ENCODE measurements around the gene KCTD6.

Gene KCTD6

DNA sequence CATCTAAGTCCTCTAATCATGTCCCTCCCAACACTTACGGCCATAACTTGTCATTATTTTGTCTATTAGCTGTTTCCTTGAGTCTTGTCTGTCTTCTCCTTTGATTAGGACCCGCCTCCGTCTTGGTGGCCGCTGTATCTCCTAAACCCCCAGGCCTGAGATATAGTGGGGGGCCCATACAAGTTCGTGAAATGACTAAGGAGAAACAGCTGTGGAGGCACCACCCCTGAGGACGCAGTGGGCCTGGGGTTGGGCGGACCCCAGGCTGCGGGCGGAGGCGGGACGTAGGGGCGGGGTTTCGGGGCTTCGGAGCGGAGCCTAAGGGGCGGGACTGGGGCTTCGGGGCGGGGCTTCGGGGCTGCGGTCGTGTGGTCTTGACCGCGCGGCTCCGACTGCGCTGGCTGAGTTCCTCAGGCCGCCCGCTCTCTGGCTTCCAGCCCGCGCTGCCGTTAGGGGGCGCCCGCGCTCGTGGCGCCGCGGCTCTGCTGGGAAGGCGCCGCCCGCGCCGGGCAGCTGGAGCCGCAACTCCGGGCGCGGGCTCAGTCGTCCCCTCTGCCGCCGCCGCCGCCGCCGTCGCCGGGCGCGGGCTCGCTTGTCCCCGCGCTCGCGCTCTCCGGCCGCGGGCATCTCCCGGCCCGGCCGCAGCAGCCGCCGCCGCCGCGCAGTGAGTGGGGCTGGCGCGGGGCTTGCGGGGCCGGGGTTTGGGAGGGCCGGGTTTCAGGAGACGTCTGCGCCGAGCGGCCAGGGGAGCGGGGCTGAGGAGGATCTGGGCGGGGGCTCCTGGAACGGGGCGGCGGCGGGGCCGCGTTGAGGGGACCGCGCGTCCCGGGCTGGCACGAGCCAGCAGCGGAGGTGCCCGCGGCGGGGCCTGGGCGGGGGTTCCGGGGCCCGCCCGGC lies at the start of gene KCTD6:
Gene KCTD6 (plus strand): TSS at position 591 of the 897 bp plus-strand sequence. CDS start 6,660 bp downstream, outside the sequence.
- in situ Hi-C loops (cut with HindIII; ENCODE audit: low sequenced_read_pairs) = no loop called here

GRCh38 chr3:58452176-58452575 lies 39.7 kb upstream of the KCTD6 start:
- in situ Hi-C loops (cut with HindIII; ENCODE audit: low sequenced_read_pairs) = no loop called here

- in situ Hi-C loops (cut with HindIII; ENCODE audit: low sequenced_read_pairs) = no loop called here
Measured at GRCh38 chr3:58459160-58459559, 32.7 kb upstream of the KCTD6 start.

GRCh38 chr3:58462829-58463180 lies 29.1 kb upstream of the KCTD6 start:
- in situ Hi-C loops (cut with HindIII; ENCODE audit: low sequenced_read_pairs) = no loop called here

DNA sequence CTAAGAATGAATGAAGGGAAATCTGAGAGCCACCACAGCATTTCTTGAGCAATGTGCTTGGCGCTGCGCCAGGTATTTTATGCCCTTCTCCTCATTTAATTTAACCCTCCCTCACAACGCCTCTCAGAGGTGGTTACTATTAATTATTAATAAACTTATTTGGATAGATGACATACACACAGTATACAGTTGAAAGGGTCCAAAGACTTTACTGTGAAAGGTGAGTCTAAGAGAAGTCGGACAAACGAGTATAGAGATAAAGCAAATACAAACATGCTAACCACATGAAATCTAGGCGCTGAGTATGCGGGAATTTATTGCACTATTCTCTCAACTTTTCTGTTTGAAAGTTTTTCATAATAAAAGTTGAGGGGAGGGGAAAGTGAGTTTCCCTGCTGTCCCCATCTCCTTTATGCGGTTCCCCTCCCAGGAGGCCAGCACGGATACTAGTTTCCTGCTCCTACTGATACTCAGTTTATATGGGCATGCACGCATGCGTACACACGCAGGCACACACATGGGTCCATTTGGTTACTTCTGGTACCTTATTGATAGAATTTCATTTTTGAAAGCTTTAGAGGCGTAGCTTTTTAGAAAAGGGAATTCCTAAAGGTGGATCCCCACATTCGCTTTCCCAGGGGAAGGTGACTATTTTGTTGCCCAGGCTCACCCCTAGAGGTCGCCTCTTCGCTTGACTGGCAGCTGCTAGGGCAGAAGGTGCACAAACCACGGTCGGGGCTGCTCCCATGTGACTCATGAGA lies 28.5 kb upstream of the KCTD6 start:
- in situ Hi-C loops (cut with HindIII; ENCODE audit: low sequenced_read_pairs) = no loop called here

DNA sequence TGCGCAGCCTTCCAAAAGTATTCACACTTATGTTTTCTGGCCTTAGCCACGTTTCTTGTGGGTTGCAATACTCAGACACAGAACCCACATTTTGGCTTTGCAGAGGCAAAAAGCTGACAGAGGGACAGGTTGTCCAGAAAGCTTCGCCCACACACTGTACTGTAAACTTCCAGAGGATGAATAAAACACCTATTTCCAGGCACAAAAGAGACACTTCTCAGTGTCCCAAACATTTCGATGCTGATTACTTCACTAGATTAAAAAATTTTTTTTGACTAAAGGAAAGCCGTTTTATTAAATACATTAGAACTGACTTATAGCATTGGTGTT lies 28.0 kb upstream of the KCTD6 start:
- in situ Hi-C loops (cut with HindIII; ENCODE audit: low sequenced_read_pairs) = no loop called here

DNA sequence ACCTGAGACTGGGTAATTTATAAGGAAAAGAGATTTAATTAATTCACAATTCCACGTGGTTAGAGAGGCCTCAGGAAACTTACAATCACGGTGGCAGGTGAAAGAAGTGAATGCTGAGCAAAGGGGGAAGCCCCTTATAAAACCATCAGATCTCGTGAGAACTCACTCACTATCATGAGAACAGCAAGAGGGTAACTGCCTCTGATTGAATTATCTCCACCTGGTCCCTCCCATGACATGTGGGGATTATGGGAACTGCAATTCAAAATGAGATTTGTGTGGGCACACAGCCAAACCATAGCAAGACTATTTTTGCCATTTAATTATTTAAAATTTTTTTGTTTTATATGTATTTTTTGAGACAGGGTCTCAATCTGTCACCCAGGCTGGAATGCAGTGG lies 27.0 kb upstream of the KCTD6 start:
- in situ Hi-C loops (cut with HindIII; ENCODE audit: low sequenced_read_pairs) = no loop called here

DNA sequence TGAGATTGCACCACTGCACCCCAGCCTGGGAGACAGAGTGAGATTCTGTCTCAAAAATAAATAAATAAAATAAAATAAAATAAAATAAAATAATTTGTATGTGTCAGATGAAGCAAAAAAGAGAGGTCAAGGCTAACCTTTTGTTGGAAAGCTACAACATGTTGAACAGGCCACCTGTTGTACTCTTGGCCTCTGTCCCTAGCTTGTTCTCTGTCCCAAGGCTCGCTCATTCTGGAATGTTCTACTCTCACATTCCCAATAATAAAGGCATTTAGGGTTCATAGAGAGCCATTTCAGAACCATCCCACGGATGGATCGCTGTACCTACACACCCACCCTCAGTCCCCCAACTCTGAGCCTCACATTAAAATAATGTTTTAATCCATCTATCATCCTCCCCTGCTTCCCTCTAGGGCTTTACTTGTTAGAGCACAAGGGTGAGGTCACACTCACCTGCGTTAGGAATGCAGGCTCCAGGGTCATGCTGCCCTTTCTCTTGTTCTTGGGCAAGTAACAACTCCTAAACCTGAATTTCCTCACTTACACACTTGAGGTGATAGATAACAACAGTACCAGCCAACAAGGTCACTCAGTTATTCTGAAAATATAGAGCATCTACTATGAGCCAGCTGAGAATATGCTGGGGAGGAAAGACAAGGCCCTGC lies 24.9 kb upstream of the KCTD6 start:
- in situ Hi-C loops (cut with HindIII; ENCODE audit: low sequenced_read_pairs) = no loop called here

DNA sequence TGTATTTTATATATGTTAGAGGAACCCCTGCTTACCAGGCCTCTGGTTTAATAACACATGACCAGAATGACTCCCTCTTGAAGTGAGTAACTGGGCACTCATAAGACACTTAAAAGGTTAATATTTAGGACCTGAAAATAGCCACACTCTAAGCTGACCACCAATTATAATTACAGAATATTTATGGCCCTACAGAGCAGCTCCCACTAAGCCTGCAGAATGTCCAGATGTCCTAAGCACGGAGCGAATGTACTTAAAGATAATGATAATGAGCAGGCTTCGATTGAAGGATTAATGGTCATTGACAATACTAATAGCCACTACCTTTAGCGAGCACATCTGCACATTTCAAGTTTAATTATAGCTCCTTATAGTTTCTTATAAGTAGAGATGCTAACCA lies 22.8 kb upstream of the KCTD6 start:
- in situ Hi-C loops (cut with HindIII; ENCODE audit: low sequenced_read_pairs) = no loop called here

- in situ Hi-C loops (cut with HindIII; ENCODE audit: low sequenced_read_pairs) = no loop called here
Measured at GRCh38 chr3:58470363-58471024, 21.4 kb upstream of the KCTD6 start.

DNA sequence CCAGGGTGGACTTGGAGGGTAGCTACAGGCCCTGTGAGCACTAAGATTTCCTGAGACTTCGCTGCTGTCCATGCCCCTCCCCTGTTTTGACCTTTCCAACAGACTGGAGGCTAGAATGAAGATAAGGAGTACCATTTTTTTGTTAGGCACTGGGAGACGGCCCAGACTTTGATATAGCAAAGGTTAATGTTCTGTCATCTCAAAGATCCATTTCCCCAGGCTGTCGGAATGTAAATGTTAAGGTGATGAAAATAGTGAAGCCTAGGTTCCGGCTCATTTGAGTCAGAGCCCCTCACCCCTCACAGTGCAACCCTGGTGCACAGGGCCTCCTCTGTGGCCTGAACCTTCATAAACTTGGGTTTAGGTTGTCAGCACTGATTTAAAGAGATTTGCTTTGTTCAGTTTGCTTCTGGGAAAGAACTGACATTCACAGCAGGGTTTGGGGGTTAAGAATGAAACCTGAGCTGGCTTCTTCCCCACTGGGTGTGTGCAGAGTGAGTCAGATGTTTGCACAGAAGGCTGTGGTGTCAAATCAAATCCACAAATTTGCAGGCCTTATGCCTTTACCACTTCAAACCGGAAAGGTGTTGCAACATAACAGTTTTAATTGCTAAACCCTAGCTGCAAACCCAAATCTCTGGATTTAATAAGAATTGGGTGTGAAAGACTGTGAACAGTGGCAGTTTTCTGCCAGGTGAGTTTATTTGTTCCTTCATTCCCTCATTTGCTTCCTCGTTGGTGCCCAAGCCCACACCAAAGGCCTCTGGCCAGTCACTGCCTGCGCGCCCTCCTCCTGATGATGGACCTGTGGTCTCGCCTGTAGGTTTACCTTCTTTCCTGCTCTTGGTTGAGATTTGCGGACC lies 20.6 kb upstream of the KCTD6 start:
- in situ Hi-C loops (cut with HindIII; ENCODE audit: low sequenced_read_pairs) = no loop called here

DNA sequence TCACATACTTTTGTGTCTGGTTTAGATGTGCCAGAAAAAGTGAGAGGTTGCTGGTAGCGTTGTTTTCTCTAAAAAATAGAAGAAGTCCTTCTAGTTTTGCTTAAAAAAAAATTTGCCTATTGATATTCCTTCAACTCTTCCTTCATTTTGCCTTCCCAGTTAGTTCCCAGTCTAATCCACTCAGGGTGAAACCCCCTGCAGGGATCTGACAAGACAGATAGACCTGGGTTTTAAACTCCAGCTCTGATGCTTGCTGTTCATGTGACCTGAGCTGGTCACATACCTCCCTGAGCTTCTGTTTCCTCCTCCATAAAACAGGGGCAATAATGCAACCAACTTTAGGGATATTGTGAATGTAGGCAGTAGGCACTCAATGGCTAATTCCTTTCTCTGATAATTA lies 18.6 kb upstream of the KCTD6 start:
- in situ Hi-C loops (cut with HindIII; ENCODE audit: low sequenced_read_pairs) = no loop called here

GRCh38 chr3:58474348-58474911 lies 17.5 kb upstream of the KCTD6 start:
- in situ Hi-C loops (cut with HindIII; ENCODE audit: low sequenced_read_pairs) = no loop called here

DNA sequence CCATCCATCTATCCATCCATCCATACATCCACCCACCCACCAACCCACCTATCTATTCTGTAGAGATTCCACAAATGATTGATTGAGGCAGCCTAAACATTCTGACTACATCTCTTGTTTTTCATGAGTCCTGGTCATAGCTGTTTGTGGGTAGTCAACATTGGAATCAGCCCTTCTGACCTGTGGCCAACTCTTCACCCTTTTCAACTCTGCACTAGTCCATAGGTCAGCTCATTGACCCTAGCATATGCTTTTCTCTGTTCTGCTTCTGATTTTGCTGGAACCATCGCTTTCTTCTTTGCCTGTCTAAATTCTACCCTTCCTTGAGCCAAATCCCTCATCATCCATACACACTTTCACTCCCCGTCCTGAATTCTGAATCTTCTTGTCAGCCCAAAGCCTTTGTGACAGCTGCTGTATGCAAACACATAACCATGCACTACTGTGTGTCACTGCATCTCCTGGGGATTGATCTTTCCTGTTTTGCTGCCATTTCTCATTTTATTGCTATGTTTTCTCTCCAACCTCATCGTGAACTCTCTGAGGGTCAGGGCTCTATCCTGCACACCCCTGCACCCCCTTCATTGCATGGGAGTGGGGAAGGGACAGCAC lies 16.8 kb upstream of the KCTD6 start:
- in situ Hi-C loops (cut with HindIII; ENCODE audit: low sequenced_read_pairs) = no loop called here

DNA sequence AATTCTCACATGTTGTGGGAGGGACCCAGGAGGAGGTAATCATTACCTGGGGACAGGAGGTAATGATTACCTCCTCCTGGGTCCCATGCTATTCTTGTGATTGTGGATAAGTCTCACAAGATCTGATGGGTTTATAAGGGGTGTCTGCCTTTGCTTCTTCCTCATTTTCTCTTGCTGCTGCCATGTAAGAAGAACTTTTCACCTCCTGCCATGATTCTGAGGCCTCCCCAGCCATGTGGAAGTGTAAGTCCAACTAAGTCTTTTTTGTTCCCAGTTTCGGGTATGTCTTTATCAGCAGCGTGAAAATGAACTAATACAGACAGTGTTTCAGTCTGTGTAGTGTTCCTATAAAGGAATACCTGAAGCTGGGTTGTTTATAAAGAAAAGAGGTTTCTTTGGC lies 13.1 kb upstream of the KCTD6 start:
- in situ Hi-C loops (cut with HindIII; ENCODE audit: low sequenced_read_pairs) = no loop called here

- in situ Hi-C loops (cut with HindIII; ENCODE audit: low sequenced_read_pairs) = no loop called here
Measured at GRCh38 chr3:58480309-58480708, 11.6 kb upstream of the KCTD6 start.

- in situ Hi-C loops (cut with HindIII; ENCODE audit: low sequenced_read_pairs) = no loop called here
Measured at GRCh38 chr3:58482917-58483636, 8.8 kb upstream of the KCTD6 start.

DNA sequence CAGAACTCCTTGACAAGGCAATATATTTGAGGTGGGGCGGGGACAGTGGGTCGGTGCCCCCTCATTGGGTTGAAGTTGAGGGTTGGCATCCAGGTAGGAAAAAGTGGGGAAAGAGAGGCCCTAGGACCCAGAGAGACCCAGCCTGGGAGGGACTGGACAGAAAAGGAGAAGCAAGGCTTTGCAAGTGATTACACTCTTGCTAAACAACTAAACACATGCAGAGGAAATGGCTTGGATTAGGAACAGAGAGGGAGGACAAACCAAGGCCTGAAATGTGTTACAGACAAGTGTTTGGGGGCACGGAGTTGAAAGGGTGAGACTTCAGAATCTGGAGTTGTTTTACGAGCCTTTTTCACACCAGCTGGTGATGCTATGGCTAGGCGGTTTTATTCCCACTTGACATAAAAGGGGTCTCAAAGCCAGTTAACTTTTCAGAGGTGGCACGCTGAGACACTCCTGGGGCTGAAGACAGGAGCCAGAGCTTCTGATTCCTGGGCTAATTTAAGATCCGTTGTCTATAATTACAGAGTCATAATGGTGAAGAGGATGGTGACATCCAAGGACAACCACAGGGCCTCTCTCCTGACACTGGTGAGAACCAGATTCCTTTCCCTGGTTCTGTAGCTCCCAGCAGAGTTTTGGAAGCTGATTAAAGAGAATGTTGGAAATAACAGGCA lies 7.7 kb upstream of the KCTD6 start:
- in situ Hi-C loops (cut with HindIII; ENCODE audit: low sequenced_read_pairs) = no loop called here

Measured in endothelial cell of hepatic sinusoid (primary cell).